Gastrocnemius medialis (tissue), 4 donors: ENCODE data around the gene CCNA2. TPM values are rescaled to one million over a fixed set of nuclear protein-coding genes. Genes with fewer than 3 reads are reported as not detected.

Experiments
- ATAC-seq, 2 donors: fragments of 150-250 bp; one replicate each; pipeline ENCODE4 v1.9.1; 2016
- DNase-seq, 2 donors: peaks; one replicate each; pipeline ENCODE4 v3.0.0-alpha.2; 2019
- H3K27ac ChIP-seq, 4 donors: fragments of 200-600 bp; sonication (generic); 1 replicate in 1 of 4; 2 replicates in 3 of 4; pipeline ENCODE4 v1.5.1; 2016 to 2018; ENCODE audit warnings: mild to moderate bottlenecking in 2 of 4, moderate library complexity in 1 of 4
- H3K27me3 ChIP-seq, 3 donors: fragments of 200-600 bp; sonication (generic) in 2 of 3; 1 replicate in 1 of 3; 2 replicates in 2 of 3; pipeline versions ENCODE4 v1.5.1 to v1.6.0; 2016 to 2019; ENCODE audit warnings: mild to moderate bottlenecking in 1 of 3, moderate library complexity in 1 of 3
- H3K36me3 ChIP-seq, 2 donors: fragments of 200-600 bp; sonication (generic) in 1 of 2; one replicate each; pipeline ENCODE4 v1.5.1; 2017 to 2018
- H3K4me1 ChIP-seq, 2 donors: fragments of 200-600 bp; sonication (generic) in 1 of 2; one replicate each; pipeline ENCODE4 v1.5.1; 2016 to 2017; ENCODE audit warnings: mild to moderate bottlenecking in 2 of 2
- H3K4me3 ChIP-seq, 4 donors: fragments of 200-600 bp; sonication (generic) in 3 of 4; 1 replicate in 1 of 4; 2 replicates in 3 of 4; pipeline ENCODE4 v1.5.1; 2016 to 2019; ENCODE audit warnings: mild to moderate bottlenecking in 2 of 4
- H3K9me3 ChIP-seq, 3 donors: fragments of 200-600 bp; sonication (generic) in 2 of 3; 1 replicate in 1 of 3; 2 replicates in 2 of 3; pipeline ENCODE4 v1.5.1; 2016 to 2019
- CTCF ChIP-seq, 5 experiments: fragments of 450-650 bp in 3 of 5; fragments of 200-600 bp in 2 of 5; sonication (generic) in 2 of 5; IDR thresholded peaks in 4 of 5; conservative IDR thresholded peaks in 1 of 5; 1 replicate in 4 of 5; 2 replicates in 1 of 5; pipeline ENCODE4 v1.5.1; 2016 to 2019; ENCODE audit warnings: antibody characterized with exemption in 5 of 5, mild to moderate bottlenecking in 3 of 5, moderate library complexity in 3 of 5
- POLR2A ChIP-seq, 2 donors: fragments of 450-650 bp; IDR thresholded peaks; one replicate each; pipeline ENCODE4 v1.6.1; 2017; ENCODE audit warnings: antibody characterized with exemption in 2 of 2, mild to moderate bottlenecking in 2 of 2, moderate library complexity in 2 of 2
- in situ Hi-C, 4 donors: fragments of 200-750 bp; cut with MboI; loops; one replicate each; pipeline versions ENCODE4 v1.15.0 to v1.8.0; 2017; ENCODE audit warnings: low sequenced_read_pairs in 4 of 4
- intact Hi-C: fragments of 100-400 bp; cut with DNase I; formaldehyde crosslinking; loops from one replicate; pipeline ENCODE4 v1.15.1; 2023; ENCODE audit warnings: low total_unique reads
- total RNA-seq, 4 donors: library from RNA; depleted of rRNA; stranded (reverse); fragments of >200 nt; gene quantifications; one replicate each; pipeline versions ENCODE4 v1.1.0 to v1.2.3, GENCODE V29; 2016

CCNA2 gene
- total RNA-seq, 4 donors from 2014 or later: 0.20 to 0.60 (median 0.36) TPM; not detected in 1

GRCh38 chr4:121822796-121823504 is 733 bp downstream of the CCNA2 start:
- ATAC-seq (no peak), DNase-seq (peak in 1 of 2 donors; percentile 18)
- Histone ChIP-seq H3K4me3 (peak overlapping the region; percentile 54 to 67 (median 63)), H3K9me3 (no peaks in the 10 kb centered on the region), H3K36me3 (no peaks in the 10 kb centered on the region), H3K4me1 (peaks cover 0 to 17% of the 10 kb centered on the region in 2 donors), H3K27ac (peak overlapping the region in 1 of 4 donors; percentile 11), H3K27me3 (no peaks in the 10 kb centered on the region)
- intact Hi-C loops: no loop called here
- TF ChIP-seq CTCF (IDR thresholded peaks at IDR 0.05 in 4 of 5, conservative IDR thresholded peaks at IDR 0.05 in 1 of 5) (no peak), POLR2A (IDR thresholded peaks at IDR 0.05) (no peak)
- in situ Hi-C loops: loop anchor here in 1 of 4 donors (25.0 kb wide), 1 partner anchor 339 kb away; the partner anchor contains the start of gene BLTP1

DNA sequence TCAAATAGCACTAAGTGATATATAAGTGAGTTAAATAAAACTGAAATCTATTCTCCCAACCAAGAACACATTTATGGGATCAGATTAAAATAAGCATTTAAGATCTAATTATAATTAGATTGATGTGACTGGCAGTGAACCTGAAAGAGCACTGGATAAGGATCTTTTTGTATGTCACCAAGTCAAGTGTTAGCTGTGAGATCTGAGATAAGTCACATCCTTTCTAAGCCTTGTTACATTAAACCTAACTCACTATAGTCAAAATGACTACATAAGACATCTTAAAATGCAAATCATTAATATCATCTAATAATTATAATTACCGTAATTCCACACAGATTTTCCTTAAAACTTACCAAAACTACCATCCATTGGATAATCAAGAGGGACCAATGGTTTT is 1.6 kb downstream of the CCNA2 start:
- peaks cover 0 to 17% of the 10 kb centered on the region in 2 donors for H3K4me1 ChIP-seq
- H3K4me3 ChIP-seq: no peak overlapping the region
- H3K36me3 ChIP-seq: peaks cover 0 to 8% of the 10 kb centered on the region in 2 donors
- no peaks in the 10 kb centered on the region for H3K9me3 ChIP-seq
- TF ChIP-seq CTCF (IDR thresholded peaks at IDR 0.05 in 4 of 5, conservative IDR thresholded peaks at IDR 0.05 in 1 of 5) (no peak), POLR2A (IDR thresholded peaks at IDR 0.05) (no peak)
- no peak for DNase-seq
- ATAC-seq: no peak
- in situ Hi-C loops: loop anchor here in 1 of 4 donors (25.0 kb wide), 1 partner anchor 340 kb away; the partner anchor contains the start of gene BLTP1
- H3K27ac ChIP-seq: no peak overlapping the region
- intact Hi-C loops: no loop called here
- no peaks in the 10 kb centered on the region for H3K27me3 ChIP-seq

DNA sequence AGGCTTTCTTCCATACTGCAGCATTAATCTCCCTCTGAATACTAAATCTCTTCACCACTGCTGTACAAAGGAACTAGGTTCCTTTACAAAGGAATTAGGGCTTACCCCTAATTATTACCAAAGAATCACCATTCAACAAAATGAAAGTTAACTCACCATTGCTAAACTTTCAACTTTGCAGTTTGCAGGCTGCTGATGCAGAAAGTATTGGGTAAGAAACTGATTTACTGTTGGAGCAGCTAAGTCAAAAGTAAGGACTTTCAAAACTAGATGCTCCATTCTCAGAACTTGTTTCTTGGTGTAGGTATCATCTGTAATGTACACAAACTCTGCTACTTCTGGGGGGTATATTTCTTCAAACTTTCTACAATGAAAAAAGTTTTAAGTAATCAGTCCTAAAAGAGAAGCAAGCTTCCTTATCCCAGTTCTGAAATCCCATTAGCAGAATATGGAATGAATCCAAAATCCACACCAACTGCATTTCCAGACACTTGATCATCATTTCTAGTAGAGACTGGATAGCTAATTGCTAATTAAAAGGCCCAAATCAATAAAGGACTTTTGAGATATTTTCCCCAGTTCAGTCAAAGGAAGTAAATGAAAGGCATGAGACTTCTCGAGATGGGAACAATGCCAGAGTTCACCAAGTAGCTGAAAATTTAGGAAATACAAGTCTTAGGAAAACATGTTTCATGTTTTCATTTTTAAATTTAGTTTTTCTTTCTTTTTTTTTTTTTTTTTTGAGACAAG is 4.3 kb downstream of the CCNA2 start:
- H3K9me3 ChIP-seq: no peaks in the 10 kb centered on the region
- H3K27me3 ChIP-seq: no peaks in the 10 kb centered on the region
- H3K4me3 ChIP-seq: no peak overlapping the region
- ATAC-seq: no peak
- TF ChIP-seq CTCF (IDR thresholded peaks at IDR 0.05 in 4 of 5, conservative IDR thresholded peaks at IDR 0.05 in 1 of 5): no peak
- no peak for TF ChIP-seq POLR2A (IDR thresholded peaks at IDR 0.05)
- H3K4me1 ChIP-seq: peaks cover 0 to 9% of the 10 kb centered on the region in 2 donors
- in situ Hi-C loops (loop anchor here in 1 of 4 donors (25.0 kb wide), 1 partner anchor 343 kb away; the partner anchor contains the start of gene BLTP1), intact Hi-C loops (no loop called here)
- DNase-seq: no peak
- peaks cover 0 to 32% of the 10 kb centered on the region in 2 donors for H3K36me3 ChIP-seq
- no peak overlapping the region for H3K27ac ChIP-seq

DNA sequence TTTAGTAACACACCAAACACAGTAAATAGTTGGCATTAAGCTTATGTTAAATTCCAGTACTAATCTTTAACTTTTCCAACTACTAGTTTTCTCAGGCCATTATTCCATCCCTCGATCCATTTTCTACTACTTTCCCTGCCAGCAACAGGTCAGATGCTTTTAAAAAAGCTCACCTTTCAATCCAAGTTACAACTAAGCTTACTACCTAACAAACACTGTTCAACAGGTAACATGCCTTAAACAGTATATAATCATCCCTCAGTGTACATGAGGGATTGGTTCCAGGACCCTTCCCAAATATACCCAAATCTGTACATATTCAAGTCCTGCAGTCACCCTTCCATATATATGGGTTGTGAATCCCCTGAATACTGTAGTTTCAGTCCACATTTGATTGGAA is 5.5 kb downstream of the CCNA2 start:
- H3K9me3 ChIP-seq: no peaks in the 10 kb centered on the region
- H3K4me1 ChIP-seq: peaks cover 0 to 2% of the 10 kb centered on the region in 2 donors
- TF ChIP-seq POLR2A (IDR thresholded peaks at IDR 0.05) (no peak), CTCF (IDR thresholded peaks at IDR 0.05 in 4 of 5, conservative IDR thresholded peaks at IDR 0.05 in 1 of 5) (no peak)
- no peak for DNase-seq
- intact Hi-C loops (no loop called here), in situ Hi-C loops (loop anchor here in 1 of 4 donors (25.0 kb wide), 1 partner anchor 344 kb away; the partner anchor contains the start of gene BLTP1)
- H3K27me3 ChIP-seq: no peaks in the 10 kb centered on the region
- no peak overlapping the region for H3K4me3 ChIP-seq
- no peak for ATAC-seq
- H3K36me3 ChIP-seq: peaks cover 0 to 44% of the 10 kb centered on the region in 2 donors
- no peak overlapping the region for H3K27ac ChIP-seq
